ENCODE results near the gene TRAPPC6A. TPM values are rescaled to one million over a fixed set of nuclear protein-coding genes. Genes with fewer than 3 reads are reported as not detected.

TRAPPC6A gene
- total and polyA plus RNA-seq, 2 of the 13 experiments (the other 11 are each of a cell fraction or from before 2014, with no cell fraction given): 6.5 to 21.0 TPM

GRCh38 chr19:45168767-45169351 lies 9.2 kb downstream of the TRAPPC6A start (continued):
- TF ChIP-seq REST (IDR thresholded peaks at IDR 0.05; ENCODE audit: borderline replicate concordance in 1 of 2, low read depth in 1 of 2, low read length in 2 of 2) (no peak), ZNF275 (CRISPR knock-in tag; IDR thresholded peaks at IDR 0.05; ENCODE audit: borderline replicate concordance) (no peak), FOXM1 (CRISPR knock-in tag; IDR thresholded peaks at IDR 0.05) (no peak), RAD51 (IDR thresholded peaks at IDR 0.05; ENCODE audit: borderline replicate concordance) (no peak), LBX2 (CRISPR knock-in tag; IDR thresholded peaks at IDR 0.05; ENCODE audit: borderline replicate concordance) (no peak), RFXAP (CRISPR knock-in tag; IDR thresholded peaks at IDR 0.05; ENCODE audit: borderline replicate concordance) (no peak), PAF1 (CRISPR knock-in tag; IDR thresholded peaks at IDR 0.05) (no peak), MTERF4 (CRISPR knock-in tag; IDR thresholded peaks at IDR 0.05) (no peak), JUND (CRISPR knock-in tag; IDR thresholded peaks at IDR 0.05) (no peak), DBP (CRISPR knock-in tag; IDR thresholded peaks at IDR 0.05; ENCODE audit: not compliant biosample characterization) (no peak), ZNF577 (CRISPR knock-in tag; IDR thresholded peaks at IDR 0.05; ENCODE audit: borderline replicate concordance, low read depth) (no peak), TCF7L2 (IDR thresholded peaks at IDR 0.05; ENCODE audit: low read depth, low read length) (no peak), LCORL (IDR thresholded peaks at IDR 0.05) (no peak), LCORL (CRISPR knock-in tag; IDR thresholded peaks at IDR 0.05) (no peak), ZC3H13 (CRISPR knock-in tag; IDR thresholded peaks at IDR 0.05) (no peak), HNF1A (IDR thresholded peaks at IDR 0.05; ENCODE audit: low read depth) (no peak), HNF1A (CRISPR knock-in tag; IDR thresholded peaks at IDR 0.05; ENCODE audit: borderline replicate concordance) (no peak)

Measured in HepG2 (cell line).